Astrocyte of the spinal cord (primary cell): ENCODE data around the gene HNRNPD.
"Not testable (repeated sequence)": the region's sequence is repeated elsewhere in the genome, so short reads cannot be mapped to it uniquely, and the experiment has no call there.

Experiments used
- DNase-seq: peaks from one replicate; pipeline ENCODE4 v3.0.0; 2011; ENCODE audit warnings: low read depth, low spot score
- H3K4me3 ChIP-seq: 2 replicates; pipeline ENCODE4 v1.5.1; 2011; ENCODE audit warnings: low read depth, mild to moderate bottlenecking, low read length, moderate library complexity
- in situ Hi-C: cut with HindIII; loops from 2 replicates; pipeline ENCODE4 v1.10.0; 2017; ENCODE audit warnings: low sequenced_read_pairs
- TF ChIP-seq, protein P1 (sequence below): IDR thresholded peaks from 2 replicates; pipeline ENCODE4 v1.5.1; 2012; ENCODE audit warnings: low read depth, mild to moderate bottlenecking, low read length, inconsistent platforms

The HNRNPD gene

DNA sequence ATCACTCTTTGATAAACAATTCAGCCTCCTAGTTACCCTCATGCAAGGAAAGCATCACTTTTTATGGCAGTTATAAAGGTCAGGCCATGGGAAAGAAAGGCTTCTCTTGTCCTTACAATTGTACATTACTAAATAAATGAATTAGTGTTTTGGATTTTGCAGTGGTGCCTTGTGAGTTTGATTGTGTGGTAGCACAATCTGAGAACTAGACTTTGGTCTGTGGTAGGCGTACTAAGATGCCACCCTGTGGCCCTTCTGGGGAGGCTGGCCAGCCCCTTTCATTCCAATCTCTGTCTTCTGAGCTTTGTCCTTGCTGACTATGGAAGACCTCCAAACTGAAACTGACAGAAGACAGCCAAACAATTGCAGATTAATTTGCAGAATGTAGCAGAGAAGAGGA, 14.6 kb upstream of the HNRNPD start:
- in situ Hi-C loops: no loop called here
- TF ChIP-seq, protein P1, sequence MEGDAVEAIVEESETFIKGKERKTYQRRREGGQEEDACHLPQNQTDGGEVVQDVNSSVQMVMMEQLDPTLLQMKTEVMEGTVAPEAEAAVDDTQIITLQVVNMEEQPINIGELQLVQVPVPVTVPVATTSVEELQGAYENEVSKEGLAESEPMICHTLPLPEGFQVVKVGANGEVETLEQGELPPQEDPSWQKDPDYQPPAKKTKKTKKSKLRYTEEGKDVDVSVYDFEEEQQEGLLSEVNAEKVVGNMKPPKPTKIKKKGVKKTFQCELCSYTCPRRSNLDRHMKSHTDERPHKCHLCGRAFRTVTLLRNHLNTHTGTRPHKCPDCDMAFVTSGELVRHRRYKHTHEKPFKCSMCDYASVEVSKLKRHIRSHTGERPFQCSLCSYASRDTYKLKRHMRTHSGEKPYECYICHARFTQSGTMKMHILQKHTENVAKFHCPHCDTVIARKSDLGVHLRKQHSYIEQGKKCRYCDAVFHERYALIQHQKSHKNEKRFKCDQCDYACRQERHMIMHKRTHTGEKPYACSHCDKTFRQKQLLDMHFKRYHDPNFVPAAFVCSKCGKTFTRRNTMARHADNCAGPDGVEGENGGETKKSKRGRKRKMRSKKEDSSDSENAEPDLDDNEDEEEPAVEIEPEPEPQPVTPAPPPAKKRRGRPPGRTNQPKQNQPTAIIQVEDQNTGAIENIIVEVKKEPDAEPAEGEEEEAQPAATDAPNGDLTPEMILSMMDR: no peak

GRCh38 chr4:82386312-82386711, 12.5 kb upstream of the HNRNPD start:
- in situ Hi-C loops, DNase-seq, H3K4me3 ChIP-seq: not testable (repeated sequence)

More for the DNA sequence above, 14.6 kb upstream of the HNRNPD start:
- H3K4me3 ChIP-seq: no peak overlapping the region
- no peak for DNase-seq

- TF ChIP-seq, protein P1: no peak
- H3K4me3 ChIP-seq: no peak overlapping the region
- DNase-seq: no peak
- in situ Hi-C loops: no loop called here
Measured at GRCh38 chr4:82382751-82383150, 9.0 kb upstream of the HNRNPD start.

- TF ChIP-seq, protein P1: no peak
- no peak for DNase-seq
- in situ Hi-C loops: no loop called here
- H3K4me3 ChIP-seq: no peak overlapping the region
Measured at GRCh38 chr4:82381661-82382296, 8.0 kb upstream of the HNRNPD start.

DNA sequence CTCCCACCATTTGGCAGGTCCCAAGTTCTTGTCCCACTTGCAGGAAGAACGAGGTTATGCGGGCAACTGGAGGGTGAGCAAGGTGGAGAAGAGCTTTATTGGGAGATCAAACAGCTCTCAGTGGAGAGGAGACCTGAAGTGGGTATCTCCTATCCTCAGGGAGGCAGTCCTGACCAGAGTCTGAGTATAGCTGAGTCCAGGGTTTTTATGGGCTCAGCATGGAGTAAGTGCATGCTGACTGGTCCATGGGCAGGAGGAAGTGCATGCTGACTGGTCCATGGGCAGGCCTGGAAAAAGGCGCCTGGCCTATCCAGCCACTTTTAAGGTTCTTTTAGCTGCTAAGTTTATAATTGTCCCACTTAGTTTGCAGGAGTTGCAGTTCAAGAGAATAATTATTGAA, 7.4 kb upstream of the HNRNPD start:
- TF ChIP-seq, protein P1: no peak
- in situ Hi-C loops: no loop called here
- no peak overlapping the region for H3K4me3 ChIP-seq
- no peak for DNase-seq

DNA sequence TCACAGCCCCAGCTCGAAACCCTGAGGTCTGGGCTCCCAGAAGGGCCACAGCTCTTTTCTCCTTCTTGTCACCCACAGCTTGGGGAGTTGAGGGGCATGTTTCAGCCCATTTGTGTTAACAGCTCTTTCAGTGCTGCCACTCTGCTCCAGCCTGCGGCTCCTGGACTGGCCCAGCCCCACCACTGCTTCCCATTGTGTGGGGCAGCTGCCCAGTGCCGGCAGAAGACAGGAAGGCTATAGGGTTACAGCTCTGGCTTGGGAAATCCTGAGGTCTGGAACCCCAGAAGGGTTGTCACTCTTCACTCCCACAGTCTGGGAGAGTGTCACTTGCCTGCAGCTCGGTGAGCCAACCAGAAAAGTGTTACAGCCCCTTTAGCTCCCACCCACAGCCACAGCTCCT, 7.0 kb upstream of the HNRNPD start:
- TF ChIP-seq, protein P1: no peak
- H3K4me3 ChIP-seq: no peak overlapping the region
- no peak for DNase-seq
- in situ Hi-C loops: no loop called here

DNA sequence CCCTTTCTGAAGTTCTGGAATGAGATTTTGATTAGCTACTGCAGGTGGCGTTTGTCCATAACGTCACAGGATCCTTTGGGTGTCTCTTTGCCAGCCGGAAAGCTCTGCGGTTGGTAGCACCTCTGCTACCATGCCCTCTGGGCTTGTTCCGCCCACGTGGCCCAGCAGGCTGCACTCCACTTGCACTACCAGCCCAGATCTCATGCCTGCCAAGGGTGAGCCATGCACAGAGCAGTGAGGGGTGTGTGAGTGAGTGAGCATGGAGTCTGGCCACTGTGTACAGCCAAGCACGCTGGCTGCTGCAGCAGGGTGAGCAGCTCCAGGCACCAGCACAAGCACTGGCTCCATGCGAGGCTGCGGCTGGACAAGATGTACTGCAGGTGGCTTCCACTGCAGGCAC, 6.6 kb upstream of the HNRNPD start:
- in situ Hi-C loops: no loop called here
- no peak for DNase-seq
- no peak overlapping the region for H3K4me3 ChIP-seq
- TF ChIP-seq, protein P1: no peak
